HG03432 (cell line): ENCODE measurements around the gene RBL2.
"Not testable (repeated sequence)": the region's sequence is repeated elsewhere in the genome, so short reads cannot be mapped to it uniquely, and the experiment has no call there.

Experiments
- ATAC-seq: cut with Tn5 transposase; IDR thresholded peaks from one replicate; pipeline ENCODE4 v1.9.1; 2021; ENCODE audit warnings: mild to moderate bottlenecking, moderate library complexity; ENCODE audit not compliant: unreplicated experiment

The RBL2 gene

GRCh38 chr16:53434377-53435065, at the start of gene RBL2:
TSS of gene RBL2 (plus strand) at chr16:53434471. CDS start at chr16:53434557, 86 bp downstream.
- peak; percentile 88 for ATAC-seq

GRCh38 chr16:53384610-53385009, 49.7 kb upstream of the RBL2 start:
- ATAC-seq, result not testable (repeated sequence)

- no peak for ATAC-seq
Observed at GRCh38 chr16:53404959-53405358, 29.3 kb upstream of the RBL2 start.

- ATAC-seq, result no peak
Observed at GRCh38 chr16:53412549-53412948, 21.7 kb upstream of the RBL2 start.

- ATAC-seq, result no peak
Observed at GRCh38 chr16:53413864-53414263, 20.4 kb upstream of the RBL2 start.

- ATAC-seq, result no peak
Observed at GRCh38 chr16:53414381-53414780, 19.9 kb upstream of the RBL2 start.

- ATAC-seq, result no peak
Observed at GRCh38 chr16:53415504-53415903, 18.8 kb upstream of the RBL2 start.

GRCh38 chr16:53417011-53417410, 17.3 kb upstream of the RBL2 start:
- no peak for ATAC-seq

- no peak for ATAC-seq
Observed at GRCh38 chr16:53417976-53418375, 16.3 kb upstream of the RBL2 start.

- not testable (repeated sequence) for ATAC-seq
Observed at GRCh38 chr16:53419383-53419709, 14.9 kb upstream of the RBL2 start.

GRCh38 chr16:53421248-53421647, 13.0 kb upstream of the RBL2 start:
- ATAC-seq, result no peak

GRCh38 chr16:53423968-53424367, 10.3 kb upstream of the RBL2 start:
- not testable (repeated sequence) for ATAC-seq

GRCh38 chr16:53428681-53429080, 5.6 kb upstream of the RBL2 start:
- no peak for ATAC-seq

GRCh38 chr16:53429221-53429943, 4.9 kb upstream of the RBL2 start:
- ATAC-seq, result no peak

GRCh38 chr16:53430363-53430762, 3.9 kb upstream of the RBL2 start:
- ATAC-seq, result no peak

- ATAC-seq, result no peak
Observed at GRCh38 chr16:53433509-53433908, 762 bp upstream of the RBL2 start.

- ATAC-seq, result no peak
Observed at GRCh38 chr16:53433930-53434376, 318 bp upstream of the RBL2 start.

- ATAC-seq, result peak; percentile 86
Observed at GRCh38 chr16:53435066-53435688, 906 bp downstream of the RBL2 start.

- ATAC-seq, result no peak
Observed at GRCh38 chr16:53440125-53440524, 5.9 kb downstream of the RBL2 start.

- ATAC-seq, result no peak
Observed at GRCh38 chr16:53445534-53445933, 11.3 kb downstream of the RBL2 start.

- ATAC-seq, result no peak
Observed at GRCh38 chr16:53446090-53446489, 11.8 kb downstream of the RBL2 start.
